GM04503 (cell line): ENCODE measurements around the gene CHST9.
"Not testable (repeated sequence)": the region's sequence is repeated elsewhere in the genome, so short reads cannot be mapped to it uniquely, and the experiment has no call there.

ENCODE experiments used
- DNase-seq: peaks from one replicate; pipeline ENCODE4 v3.0.0-alpha.2; 2012; ENCODE audit warnings: low read depth

CHST9 gene

DNA sequence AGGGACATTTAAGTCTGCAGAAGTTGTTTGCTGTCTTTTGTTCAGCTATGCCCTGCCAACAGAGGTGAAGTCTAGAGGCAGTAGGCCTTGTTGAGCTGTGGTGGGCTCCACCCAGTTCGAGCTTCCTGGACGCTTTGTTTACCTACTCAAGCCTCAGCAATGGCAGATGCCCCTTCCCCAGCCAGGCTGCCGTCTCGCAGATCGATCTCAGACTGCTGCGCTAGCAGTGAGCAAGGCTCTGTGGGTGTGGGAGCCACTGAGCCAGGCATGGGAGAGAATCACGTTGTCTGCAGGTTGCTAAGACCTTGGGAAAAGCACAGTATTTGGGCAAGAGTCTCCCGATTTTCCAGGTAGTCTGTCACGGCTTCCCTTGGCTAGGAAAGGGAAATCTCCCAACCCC, 91.8 kb downstream of the CHST9 start:
- DNase-seq = not testable (repeated sequence)

DNA sequence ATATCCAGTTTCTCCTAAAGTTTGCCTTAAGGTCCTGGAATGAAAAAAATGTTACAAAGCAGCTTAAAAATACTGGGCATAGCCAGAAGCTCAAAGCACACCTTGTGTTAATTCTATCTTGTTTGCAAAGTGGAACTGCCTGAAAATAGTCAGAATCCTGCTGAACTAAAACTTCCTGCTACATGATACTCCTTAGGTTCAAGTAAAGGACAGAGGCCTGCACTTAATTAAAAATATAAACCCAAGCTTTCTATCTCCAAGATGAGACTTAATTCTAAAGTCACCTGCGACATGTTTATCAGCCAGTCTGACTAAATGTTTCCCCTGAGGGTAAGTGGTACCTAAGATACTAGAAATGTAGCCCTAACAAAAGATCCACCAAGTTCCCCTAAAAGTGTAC, 103.4 kb downstream of the CHST9 start:
- DNase-seq = no peak

DNA sequence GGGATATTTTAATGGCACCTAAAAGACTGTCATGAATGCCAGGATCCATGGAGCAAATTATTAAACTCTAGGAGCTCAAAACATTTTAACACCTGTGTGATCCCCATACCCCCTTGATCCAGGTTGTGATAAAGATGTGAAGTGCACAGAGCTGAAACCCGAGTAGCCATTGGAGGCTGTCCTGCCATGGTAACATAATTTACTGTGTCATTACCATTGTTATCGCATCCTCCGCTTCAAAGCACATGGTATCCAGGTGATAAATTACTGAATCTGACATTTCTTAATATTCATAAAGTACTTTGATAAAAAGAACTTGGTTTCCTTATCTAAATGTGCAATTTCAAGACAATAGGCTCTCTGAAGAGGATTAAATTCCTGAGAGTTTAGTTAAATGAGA, 109.3 kb downstream of the CHST9 start:
- no peak for DNase-seq

DNA sequence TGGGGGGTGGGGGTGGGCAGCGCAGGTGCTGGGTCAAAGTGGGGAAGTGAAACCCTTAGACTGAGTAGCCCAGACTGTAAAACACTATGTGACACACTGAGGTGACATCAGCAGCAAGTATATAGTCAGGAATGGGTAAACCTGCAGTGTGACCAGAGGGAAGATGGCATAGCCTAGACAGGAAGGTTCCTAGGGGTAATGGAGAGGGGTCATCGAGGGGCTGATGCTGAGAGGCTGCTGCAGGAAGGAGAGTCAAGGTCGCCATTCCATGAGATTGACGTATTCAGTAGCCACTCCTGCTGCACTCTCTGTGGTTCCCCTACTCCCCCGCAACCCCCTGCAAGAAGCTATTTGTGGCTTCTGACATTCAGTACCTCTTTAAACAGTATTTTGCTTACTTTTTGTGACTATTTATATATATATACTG, 111.7 kb downstream of the CHST9 start:
- no peak for DNase-seq

DNA sequence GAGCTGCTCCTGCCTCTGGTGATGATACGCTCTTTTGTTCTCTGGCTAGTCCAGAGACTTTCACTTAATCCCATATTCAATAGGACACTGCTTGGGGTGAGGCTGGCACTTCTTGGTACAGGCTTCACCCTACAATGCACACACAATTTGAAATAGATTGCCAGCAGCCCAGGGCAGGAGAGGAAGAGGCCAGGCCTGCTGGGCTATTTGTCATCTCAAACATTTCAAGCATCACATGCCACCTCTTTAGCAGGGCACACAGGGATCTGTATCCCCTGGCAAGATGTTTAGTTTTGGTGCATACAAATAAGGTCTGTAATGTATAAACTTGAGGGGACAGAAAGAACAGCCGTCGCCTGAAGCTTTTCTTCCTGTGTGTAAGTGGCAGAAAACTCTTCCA, 120.4 kb downstream of the CHST9 start:
- DNase-seq = no peak

DNA sequence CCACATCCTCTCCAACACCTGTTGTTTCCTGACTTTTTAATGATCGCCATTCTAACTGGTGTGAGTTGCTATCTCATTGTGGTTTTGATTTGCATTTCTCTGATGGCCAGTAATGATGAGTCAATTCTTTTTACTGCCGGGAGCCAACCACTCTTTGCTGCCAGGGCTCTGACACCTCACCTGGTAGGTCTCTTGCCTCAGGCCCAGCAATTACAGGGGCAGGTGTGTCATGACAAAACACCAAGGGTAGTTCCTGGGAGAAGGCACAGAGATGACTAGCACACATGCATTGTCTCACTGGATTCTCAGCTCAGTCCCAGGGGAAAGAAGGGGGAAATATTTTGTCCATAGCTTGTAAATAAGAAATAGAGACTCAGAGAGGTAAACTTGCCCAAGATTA, 122.3 kb downstream of the CHST9 start:
- no peak for DNase-seq

DNA sequence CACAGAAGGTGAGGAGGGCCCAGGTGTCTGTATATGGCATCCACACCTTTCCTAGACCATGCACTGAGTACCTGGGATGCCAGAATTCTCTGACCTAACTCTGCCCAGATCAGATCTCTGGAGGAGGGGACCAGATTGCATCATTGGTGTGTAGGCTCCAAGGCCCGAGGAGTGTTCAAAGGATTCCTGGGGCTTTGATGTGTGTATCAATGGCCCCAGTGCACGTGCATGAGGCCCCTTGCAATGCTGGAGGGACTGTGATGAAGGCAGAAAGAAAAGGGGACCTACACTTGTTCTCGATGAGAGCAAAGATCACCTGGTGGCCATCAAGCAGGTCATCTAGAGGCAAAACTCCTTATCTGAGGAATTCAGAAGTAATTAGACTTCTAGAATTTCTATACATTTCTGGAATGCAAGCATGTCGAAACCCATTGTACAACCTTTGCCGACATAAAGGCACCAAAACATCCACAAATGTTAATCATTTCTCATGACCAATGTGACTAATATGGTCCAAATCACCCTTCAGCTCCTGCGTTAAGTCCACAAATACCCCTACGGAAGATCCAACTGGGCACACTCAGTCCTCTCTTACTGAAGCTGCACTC, 123.5 kb downstream of the CHST9 start:
- DNase-seq = no peak

DNA sequence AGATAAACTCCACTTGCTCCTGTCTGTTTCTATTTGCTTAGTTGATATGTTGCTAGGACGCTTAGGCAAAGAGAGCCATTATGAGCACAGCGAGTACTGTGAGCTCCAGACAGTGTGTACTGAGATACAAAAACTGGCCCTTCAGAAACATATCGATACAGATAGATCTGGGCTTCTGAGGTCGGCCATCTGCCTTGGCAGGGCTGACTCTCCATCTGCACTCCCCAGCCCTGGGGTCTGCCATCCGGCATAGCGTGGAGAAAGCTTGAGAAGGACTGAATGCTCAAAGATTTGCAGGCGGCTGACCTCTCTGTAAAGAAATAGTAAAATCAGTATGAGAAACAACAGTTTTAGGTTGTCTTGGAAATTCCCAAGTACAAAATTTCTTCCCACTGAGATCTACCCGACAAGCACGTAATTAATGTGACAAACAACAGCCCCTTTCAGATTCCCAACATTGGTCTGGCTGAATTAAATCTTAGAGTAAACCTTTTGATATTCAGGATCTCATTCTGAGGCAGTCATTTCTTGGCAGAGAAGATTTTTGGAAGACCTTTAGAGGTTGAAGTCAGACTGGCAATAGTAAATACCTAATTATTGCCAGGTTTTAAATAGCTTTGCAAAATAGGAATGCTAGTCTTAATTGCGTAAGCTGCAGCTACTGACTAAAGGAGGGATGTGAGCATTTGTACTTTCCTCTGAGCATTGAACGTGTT, 127.4 kb downstream of the CHST9 start:
- no peak for DNase-seq

DNA sequence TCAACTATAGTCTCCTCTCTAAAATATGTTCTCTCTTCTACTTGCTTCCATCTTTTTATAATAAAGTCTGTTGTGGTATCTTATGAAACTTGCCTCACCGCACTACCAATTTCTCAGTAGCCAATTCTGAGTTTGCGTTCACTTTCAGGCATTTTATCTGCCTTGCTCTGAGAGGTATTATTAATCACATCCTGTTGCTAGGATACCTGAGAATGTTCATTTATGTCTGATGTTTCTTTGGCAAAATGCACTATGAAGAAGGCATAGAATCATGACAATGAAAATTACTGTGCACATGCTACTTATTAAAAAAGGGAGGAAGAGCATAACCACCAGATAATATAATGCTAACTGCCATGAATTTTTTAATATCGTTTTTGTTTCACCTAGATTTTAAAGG, 130.2 kb downstream of the CHST9 start:
- DNase-seq = no peak

DNA sequence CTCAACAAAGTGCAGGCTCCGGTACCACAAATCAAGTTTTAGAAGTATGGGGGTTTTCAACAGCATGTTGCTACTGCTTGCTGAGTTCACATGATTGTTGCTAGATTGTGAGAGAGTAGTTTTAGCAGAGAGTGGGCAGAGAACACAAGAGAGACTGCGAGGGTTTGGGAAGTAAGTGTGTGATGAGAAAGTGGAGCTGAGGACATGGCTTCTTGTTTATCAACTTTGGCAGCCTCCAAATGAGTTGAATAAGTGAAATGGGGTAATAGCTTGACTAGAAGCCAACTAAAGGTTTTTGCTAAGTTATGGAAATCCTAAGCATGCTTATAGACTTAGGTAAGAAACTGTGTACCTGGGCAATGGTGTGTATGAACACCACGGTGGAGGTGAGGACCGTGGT, 135.1 kb downstream of the CHST9 start:
- no peak for DNase-seq

DNA sequence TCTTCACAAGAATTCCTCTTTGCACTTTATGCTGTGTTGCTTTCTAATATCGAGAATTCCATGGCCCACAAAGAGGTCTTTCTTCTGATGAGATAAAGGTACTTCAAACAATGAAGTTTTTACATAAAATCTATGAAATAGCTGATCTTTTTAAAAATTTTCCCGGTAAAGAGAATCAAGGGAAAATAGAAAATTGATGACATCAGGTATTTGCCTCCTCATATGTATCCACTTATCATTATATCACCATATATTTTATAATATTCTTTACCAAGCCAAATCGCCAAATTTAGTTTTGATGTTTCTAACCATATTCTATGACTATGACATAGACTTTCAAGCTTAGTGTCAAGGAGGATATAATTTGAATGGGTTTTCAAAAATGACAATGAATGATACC, 139.8 kb downstream of the CHST9 start:
- DNase-seq = no peak

DNA sequence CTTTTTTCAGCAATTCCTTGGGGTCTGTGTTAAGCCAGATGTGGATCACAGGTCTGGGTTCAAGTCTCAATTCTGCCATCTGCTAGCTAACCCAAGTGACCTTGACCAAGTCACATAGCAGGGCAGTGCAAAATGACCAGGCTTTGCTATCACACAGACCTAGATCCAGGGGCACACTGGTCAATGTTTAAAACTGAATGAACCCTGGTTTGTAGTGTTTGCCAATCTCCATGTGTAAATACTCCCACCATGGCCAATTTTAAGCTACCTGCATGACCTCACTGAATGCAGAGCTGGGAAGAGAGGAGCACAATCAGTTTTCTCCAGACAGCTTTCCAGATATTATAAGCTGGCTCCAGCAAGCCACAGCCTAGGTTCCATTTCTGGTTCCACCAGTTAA, 142.9 kb downstream of the CHST9 start:
- no peak for DNase-seq

DNA sequence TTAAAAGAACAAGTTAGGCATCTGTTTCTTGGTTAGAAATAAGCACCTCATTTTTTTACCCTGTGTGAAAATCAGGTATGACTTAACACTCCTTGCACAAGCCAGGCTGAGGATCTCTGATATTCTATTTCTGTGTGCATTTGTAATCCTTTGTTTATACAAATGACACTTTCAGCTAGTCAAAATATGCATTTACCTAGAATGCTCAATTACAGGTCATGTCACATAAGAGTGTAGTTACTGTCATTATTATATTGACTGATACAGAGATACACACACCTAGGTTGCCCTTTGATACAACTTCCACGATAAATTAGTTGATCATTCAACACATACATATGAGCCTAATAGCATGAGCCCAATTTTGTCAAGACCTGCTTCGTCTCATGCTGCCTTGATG, 144.3 kb downstream of the CHST9 start:
- DNase-seq = no peak

DNA sequence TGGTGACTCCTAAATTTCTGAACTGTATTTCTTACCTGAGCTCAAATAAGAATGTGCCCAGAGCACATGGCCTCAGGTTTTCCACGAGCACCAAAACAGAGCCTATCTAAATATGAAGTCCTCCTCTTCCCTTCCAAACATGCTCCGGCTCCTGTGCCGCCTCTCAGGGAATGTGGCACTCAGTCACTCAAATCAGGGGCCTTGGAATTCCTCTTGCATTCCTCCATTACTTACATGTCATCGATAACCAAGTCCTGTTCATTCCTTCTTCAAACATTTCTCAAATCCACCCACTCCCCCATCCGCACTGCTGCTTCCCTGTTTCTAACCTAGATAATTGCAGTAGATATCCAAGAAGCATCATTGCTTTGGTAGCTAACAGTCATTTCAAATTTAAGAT, 151.4 kb downstream of the CHST9 start:
- DNase-seq = no peak

DNA sequence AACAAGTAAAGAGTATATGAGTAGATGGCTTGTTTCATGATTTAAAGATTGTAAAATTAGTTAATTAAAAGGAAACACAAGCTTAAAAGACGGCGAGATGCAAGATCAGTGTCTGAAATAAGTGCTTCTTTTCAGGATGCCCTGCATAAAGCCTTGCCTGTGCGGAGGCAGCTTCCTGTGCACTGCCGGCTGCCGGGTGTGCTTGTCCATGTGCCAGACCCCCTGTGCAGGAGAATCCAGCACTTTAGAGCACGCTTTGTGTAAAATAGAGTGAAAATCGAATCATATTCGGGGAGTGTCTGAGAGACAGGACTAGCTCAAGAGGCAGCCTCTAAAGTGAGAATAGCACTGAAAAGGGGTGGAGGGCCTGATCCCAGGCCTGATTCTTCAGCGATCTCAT, 154.7 kb downstream of the CHST9 start:
- DNase-seq = no peak

DNA sequence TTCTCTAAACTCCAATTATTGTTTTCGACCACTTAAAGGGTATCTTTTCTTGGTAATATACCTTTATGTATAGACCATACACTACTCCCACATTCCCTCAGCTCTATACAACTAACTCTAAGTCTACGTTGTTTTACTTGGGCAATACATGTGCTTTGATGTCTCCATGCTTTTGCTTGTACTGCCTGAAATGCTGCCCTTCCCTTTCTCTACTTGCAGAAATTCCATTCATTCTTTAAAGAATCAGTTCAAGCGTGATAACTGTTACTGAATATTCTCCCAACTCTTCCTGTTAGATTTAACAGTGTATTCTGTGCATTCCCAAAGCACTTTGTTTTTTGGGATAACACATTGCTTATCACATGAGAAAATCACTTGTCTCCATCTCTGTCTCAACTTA, 162.6 kb downstream of the CHST9 start:
- no peak for DNase-seq

DNA sequence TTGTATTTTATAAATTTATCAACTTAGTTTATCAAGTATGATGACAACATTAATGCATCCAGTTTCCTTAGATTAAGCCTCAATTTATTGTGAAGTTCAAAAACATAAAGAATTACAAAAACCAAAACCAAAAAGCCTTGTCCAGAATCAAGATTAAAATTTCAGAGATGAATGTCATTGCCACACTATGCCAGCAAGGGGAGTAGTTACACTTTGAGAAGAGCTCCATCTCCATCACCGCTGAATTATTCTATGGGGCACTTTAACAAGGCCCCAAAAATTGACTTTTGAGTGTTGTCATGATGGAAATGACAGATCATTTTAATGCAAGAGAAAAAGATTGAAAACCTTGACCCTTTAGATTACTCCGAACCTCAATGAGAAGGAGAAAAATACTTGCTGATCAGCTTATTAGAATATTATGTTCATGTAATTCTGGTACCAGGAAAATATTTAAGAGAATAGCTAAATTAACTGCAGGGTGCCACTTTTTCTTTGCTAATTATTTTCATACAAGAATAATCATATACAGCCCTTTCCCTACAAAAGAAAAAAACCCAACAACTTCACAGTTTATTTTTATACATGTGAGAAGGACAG, 167.1 kb downstream of the CHST9 start:
- DNase-seq = no peak

DNA sequence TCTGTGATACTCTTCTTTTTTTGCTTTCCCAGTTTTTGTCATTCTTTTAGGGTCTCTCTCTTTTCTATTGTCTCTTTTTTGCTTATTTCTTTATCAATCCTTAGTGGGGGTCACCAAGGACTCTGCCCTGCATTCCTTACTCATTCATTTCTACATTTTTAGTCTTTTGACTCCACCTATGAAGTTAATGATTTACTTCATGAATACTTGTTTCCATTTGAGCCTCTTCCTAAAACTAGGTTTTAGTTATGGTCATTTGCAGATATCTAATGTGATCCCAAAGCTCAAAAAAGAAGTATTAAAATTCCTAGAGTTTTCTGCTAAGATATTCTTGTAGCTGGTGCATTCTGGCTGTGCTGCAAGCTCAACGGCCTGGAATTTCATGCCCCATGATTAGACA, 170.3 kb downstream of the CHST9 start:
- no peak for DNase-seq

DNA sequence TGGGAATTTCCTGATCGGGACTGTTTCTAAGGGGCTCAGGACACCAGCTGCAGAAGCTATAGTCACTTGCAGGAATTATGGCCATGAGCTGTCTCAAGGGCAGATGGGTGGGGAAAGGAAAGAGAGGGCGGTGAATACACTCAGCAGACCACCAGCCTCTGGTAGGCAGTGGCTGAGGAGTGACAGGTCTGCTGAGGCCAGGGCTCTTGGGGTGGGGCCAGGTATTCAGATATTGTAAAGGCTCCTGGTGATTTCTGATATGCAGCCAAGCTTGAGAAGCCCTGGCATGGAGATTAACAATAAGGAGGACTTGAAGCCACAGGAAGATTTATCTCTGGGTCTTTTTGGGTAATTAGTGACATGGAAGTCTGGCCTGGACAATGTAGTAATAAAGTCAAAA, 174.3 kb downstream of the CHST9 start:
- no peak for DNase-seq

DNA sequence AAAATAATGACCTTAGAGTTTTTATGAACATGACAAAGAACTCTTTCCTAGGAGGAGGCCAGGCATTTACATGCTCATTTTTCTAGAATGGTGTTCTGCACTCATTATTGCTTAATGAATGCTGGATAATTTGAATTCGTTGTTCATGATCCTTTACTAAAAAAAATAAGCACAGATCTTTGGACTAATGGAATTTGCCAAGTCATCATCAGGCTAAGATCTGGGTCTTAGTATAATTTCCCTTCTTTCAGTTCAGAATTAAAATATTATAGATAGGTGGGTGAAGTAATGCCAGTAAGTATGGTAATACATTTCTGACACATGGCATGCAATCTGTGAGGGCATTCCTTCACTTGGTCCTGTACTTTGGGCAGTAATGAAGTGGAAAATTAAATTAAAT, 175.8 kb downstream of the CHST9 start:
- no peak for DNase-seq

DNA sequence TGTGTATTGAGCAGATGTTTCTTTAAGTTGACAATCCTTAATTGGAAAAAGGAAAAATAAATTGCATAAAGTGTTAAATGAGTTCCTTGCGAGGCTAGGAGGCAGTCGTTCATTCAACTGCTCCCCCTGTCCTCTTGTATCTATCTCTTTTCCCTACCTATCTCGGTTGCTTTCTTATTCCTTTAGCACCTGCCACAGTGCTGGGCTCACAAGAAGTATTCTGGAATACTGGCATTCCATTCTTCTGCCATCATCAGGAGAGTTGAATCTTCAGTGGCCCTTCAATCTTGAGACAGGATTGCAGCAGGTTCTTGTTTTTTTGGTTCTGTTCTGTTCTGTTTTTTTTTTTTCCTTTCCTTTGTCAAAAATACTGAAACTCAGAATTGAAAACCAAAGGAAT, 176.5 kb downstream of the CHST9 start:
- no peak for DNase-seq

DNA sequence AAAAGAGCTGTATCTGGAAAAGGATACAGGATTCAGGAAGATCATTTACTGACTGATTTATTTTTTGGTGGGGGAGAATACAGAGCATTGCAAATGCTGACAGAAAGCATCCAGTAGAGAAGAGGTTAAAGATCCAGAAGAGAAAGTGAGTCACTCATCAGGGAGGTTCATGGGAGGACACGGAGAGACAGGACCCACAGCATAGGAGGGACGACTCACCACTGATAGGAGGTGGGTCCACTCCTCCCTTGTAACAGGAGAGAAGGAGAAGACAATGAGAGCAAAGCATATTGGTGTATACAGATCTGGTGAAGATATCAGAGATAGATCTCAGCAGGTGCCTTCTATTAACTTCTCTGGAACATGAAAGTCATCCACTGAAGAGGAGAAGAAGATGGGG, 177.2 kb downstream of the CHST9 start:
- no peak for DNase-seq

DNA sequence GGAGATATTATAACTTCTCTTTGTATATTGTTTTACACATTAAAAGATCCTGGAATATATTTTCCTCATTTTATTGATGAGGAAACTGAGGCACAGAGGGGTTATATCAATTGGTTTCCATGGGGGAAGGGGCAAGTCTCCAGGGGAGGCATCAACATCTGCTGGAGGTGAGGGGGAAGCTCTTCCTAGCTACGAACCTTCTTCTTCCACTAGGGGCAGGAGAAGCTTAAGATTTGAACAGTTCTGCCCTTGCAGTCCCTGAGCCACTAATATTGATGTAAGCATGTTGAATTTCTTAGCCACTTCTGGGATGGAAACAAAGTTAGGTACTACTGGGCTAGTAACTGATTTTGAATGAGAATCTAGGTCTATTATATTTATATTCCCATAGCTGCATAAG, 179.5 kb downstream of the CHST9 start:
- DNase-seq = no peak
